Mesenchymal stem cell (in vitro differentiated cells and primary cell): Measurements from ENCODE around the gene CRY2.

Experiments used
- DNase-seq: peaks from one replicate; pipeline ENCODE4 v3.0.0-alpha.2; 2013
- H2AFZ ChIP-seq: one replicate; pipeline ENCODE4 v1.6.1; 2013; ENCODE audit warnings: low read depth, mild to moderate bottlenecking, control low read depth, inconsistent platforms, low read length, moderate library complexity
- H2AK5ac ChIP-seq: 2 replicates; pipeline ENCODE4 v1.6.1; 2013; ENCODE audit warnings: low read length, moderate library complexity, mild to moderate bottlenecking, inconsistent platforms; ENCODE audit not compliant: severe bottlenecking
- H2BK120ac ChIP-seq: one replicate; pipeline ENCODE4 v1.6.1; 2013; ENCODE audit warnings: low read depth, mild to moderate bottlenecking, inconsistent platforms, low read length, moderate library complexity
- H2BK12ac ChIP-seq, 2 experiments: one replicate each; pipeline ENCODE4 v1.6.1; 2013; ENCODE audit warnings: inconsistent platforms in 2 of 2, low read length in 2 of 2, mild to moderate bottlenecking in 2 of 2, moderate library complexity in 2 of 2, control low read depth in 1 of 2
- H2BK15ac ChIP-seq: one replicate; pipeline ENCODE4 v1.6.1; 2013; ENCODE audit warnings: mild to moderate bottlenecking, low read depth, inconsistent platforms; ENCODE audit not compliant: poor library complexity, severe bottlenecking
- H2BK5ac ChIP-seq: 2 replicates; pipeline ENCODE4 v1.6.1; 2013; ENCODE audit warnings: low read depth, mild to moderate bottlenecking, low read length, control low read depth, inconsistent platforms; ENCODE audit not compliant: poor library complexity, severe bottlenecking
- H3K14ac ChIP-seq, 2 experiments: one replicate each; pipeline ENCODE4 v1.6.1; 2013; ENCODE audit warnings: inconsistent platforms in 2 of 2, low read length in 2 of 2, control low read depth in 1 of 2, mild to moderate bottlenecking in 1 of 2, moderate library complexity in 1 of 2
- H3K18ac ChIP-seq, 2 experiments: one replicate each; pipeline ENCODE4 v1.6.1; 2013; ENCODE audit warnings: inconsistent platforms in 2 of 2, low read length in 2 of 2, control low read depth in 1 of 2, low read depth in 1 of 2, mild to moderate bottlenecking in 1 of 2
- H3K23ac ChIP-seq, 2 experiments: one replicate each; pipeline ENCODE4 v1.6.1; 2013; ENCODE audit warnings: inconsistent platforms in 2 of 2, low read length in 2 of 2, mild to moderate bottlenecking in 2 of 2, moderate library complexity in 2 of 2, control low read depth in 1 of 2
- H3K27ac ChIP-seq: 2 replicates; pipeline ENCODE4 v1.5.1; 2013; ENCODE audit warnings: mild to moderate bottlenecking, moderate library complexity, low read length, control low read depth, inconsistent platforms; ENCODE audit not compliant: poor library complexity, severe bottlenecking
- H3K27me3 ChIP-seq, 2 experiments: 2 replicates each; pipeline versions ENCODE4 v1.6.1 to v1.7.0; 2013; ENCODE audit warnings: low read length in 2 of 2, mild to moderate bottlenecking in 2 of 2, moderate library complexity in 2 of 2, control low read depth in 1 of 2, inconsistent platforms in 1 of 2; ENCODE audit not compliant: control insufficient read depth in 1 of 2, insufficient read depth in 1 of 2
- H3K36me3 ChIP-seq, 2 experiments: 2 replicates each; pipeline versions ENCODE4 v1.6.1 to v1.7.0; 2013; ENCODE audit warnings: low read length in 2 of 2, control low read depth in 1 of 2, inconsistent platforms in 1 of 2, low read depth in 1 of 2, mild to moderate bottlenecking in 1 of 2; ENCODE audit not compliant: insufficient read depth in 2 of 2, control insufficient read depth in 1 of 2
- H3K4ac ChIP-seq, 2 experiments: one replicate each; pipeline ENCODE4 v1.6.1; 2013; ENCODE audit warnings: inconsistent platforms in 2 of 2, low read length in 2 of 2, mild to moderate bottlenecking in 2 of 2, moderate library complexity in 2 of 2, control low read depth in 1 of 2, low read depth in 1 of 2
- H3K4me1 ChIP-seq: 2 replicates; pipeline ENCODE4 v1.6.1; 2013; ENCODE audit warnings: low read depth, low read length, control low read depth; ENCODE audit not compliant: control insufficient read depth, insufficient read depth
- H3K4me2 ChIP-seq: 2 replicates; pipeline ENCODE4 v1.6.1; 2013; ENCODE audit warnings: low read length, mild to moderate bottlenecking, inconsistent platforms; ENCODE audit not compliant: poor library complexity, severe bottlenecking
- H3K4me3 ChIP-seq, 2 experiments: 2 replicates each; pipeline versions ENCODE4 v1.5.1 to v1.7.0; 2013; ENCODE audit warnings: low read length in 2 of 2, mild to moderate bottlenecking in 2 of 2, control low read depth in 1 of 2, low read depth in 1 of 2; ENCODE audit not compliant: insufficient read depth in 1 of 2
- H3K79me1 ChIP-seq: replicated peaks from 2 replicates; pipeline ENCODE4 v1.6.1; 2013; ENCODE audit warnings: mild to moderate bottlenecking, control low read depth, low read length, inconsistent platforms; ENCODE audit not compliant: poor library complexity, severe bottlenecking
- H3K9ac ChIP-seq: 2 replicates; pipeline ENCODE4 v1.7.0; 2013; ENCODE audit warnings: mild to moderate bottlenecking, low read length, moderate library complexity
- H3K9me3 ChIP-seq: 2 replicates; pipeline ENCODE4 v1.7.0; 2013; ENCODE audit warnings: mild to moderate bottlenecking, low read length; ENCODE audit not compliant: control insufficient read depth
- H4K8ac ChIP-seq: one replicate; pipeline ENCODE4 v1.6.1; 2013; ENCODE audit warnings: inconsistent platforms, mild to moderate bottlenecking, low read length, moderate library complexity
- H4K91ac ChIP-seq: one replicate; pipeline ENCODE4 v1.6.1; 2013; ENCODE audit warnings: mild to moderate bottlenecking, low read length, inconsistent platforms
- WGBS: methylation state at CpG from one replicate; pipeline ENCODE4 v1.1.7; 2013; ENCODE audit warnings: mixed read lengths; 5-methylcytosine and 5-hydroxymethylcytosine counted together

The CRY2 gene

DNA sequence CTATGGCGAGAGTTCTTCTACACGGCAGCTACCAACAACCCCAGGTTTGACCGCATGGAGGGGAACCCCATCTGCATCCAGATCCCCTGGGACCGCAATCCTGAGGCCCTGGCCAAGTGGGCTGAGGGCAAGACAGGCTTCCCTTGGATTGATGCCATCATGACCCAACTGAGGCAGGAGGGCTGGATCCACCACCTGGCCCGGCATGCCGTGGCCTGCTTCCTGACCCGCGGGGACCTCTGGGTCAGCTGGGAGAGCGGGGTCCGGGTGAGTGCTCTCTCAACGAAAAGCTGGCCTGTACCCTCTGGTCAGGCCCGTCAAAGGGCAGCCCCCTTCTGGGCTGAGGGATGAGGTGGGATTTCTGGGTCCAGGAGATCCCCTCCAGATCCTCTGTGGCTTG is 22.3 kb downstream of the CRY2 start:
- Histone ChIP-seq H2BK120ac (no peak overlapping the region), H3K79me1 (no peaks in the 10 kb centered on the region), H3K4ac (no peak overlapping the region), H2BK5ac (no peak overlapping the region), H2AFZ (no peak overlapping the region), H3K27me3 (no peaks in the 10 kb centered on the region), H3K4me2 (no peak overlapping the region), H3K18ac (no peak overlapping the region), H2AK5ac (no peak overlapping the region), H3K14ac (no peak overlapping the region), H3K9me3 (no peaks in the 10 kb centered on the region), H2BK12ac (no peak overlapping the region), H2BK15ac (no peak overlapping the region), H4K91ac (no peak overlapping the region), H3K27ac (no peak overlapping the region), H3K4me1 (peaks cover 5% of the 10 kb centered on the region), H3K4me3 (no peak overlapping the region), H3K36me3 (peaks cover 61 to 90% of the 10 kb centered on the region in 2 experiments), H4K8ac (no peak overlapping the region), H3K9ac (no peak overlapping the region), H3K23ac (no peak overlapping the region)
- WGBS: 92% methylated on average over 10 of the region's 12 CpGs
- DNase-seq: no peak

GRCh38 chr11:45870706-45871105 is 23.4 kb downstream of the CRY2 start:
- Histone ChIP-seq H4K8ac (no peak overlapping the region), H3K9ac (no peak overlapping the region), H3K14ac (no peak overlapping the region), H2AK5ac (no peak overlapping the region), H3K27ac (no peak overlapping the region), H2BK12ac (no peak overlapping the region), H3K4ac (no peak overlapping the region), H3K4me1 (peaks cover 5% of the 10 kb centered on the region), H4K91ac (no peak overlapping the region), H3K23ac (no peak overlapping the region), H3K4me3 (no peak overlapping the region), H3K4me2 (no peak overlapping the region), H3K36me3 (peaks cover 61 to 88% of the 10 kb centered on the region in 2 experiments), H3K9me3 (no peaks in the 10 kb centered on the region), H3K18ac (no peak overlapping the region), H2AFZ (no peak overlapping the region), H3K27me3 (no peaks in the 10 kb centered on the region), H3K79me1 (no peaks in the 10 kb centered on the region), H2BK5ac (no peak overlapping the region), H2BK15ac (no peak overlapping the region), H2BK120ac (no peak overlapping the region)
- 99% methylated on average over 4 of the region's 4 CpGs for WGBS
- no peak for DNase-seq

GRCh38 chr11:45871638-45872037 is 24.4 kb downstream of the CRY2 start:
- no peak overlapping the region for H2BK5ac ChIP-seq
- no peak overlapping the region for H4K91ac ChIP-seq
- no peak overlapping the region for H3K27ac ChIP-seq
- H2AK5ac ChIP-seq: no peak overlapping the region
- no peak overlapping the region for H2AFZ ChIP-seq
- no peak overlapping the region for H3K9ac ChIP-seq
- H3K4ac ChIP-seq: no peak overlapping the region
- H2BK120ac ChIP-seq: no peak overlapping the region
- no peak overlapping the region for H3K4me2 ChIP-seq
- H3K79me1 ChIP-seq: no peaks in the 10 kb centered on the region
- H2BK12ac ChIP-seq: no peak overlapping the region
- peaks cover 5% of the 10 kb centered on the region for H3K4me1 ChIP-seq
- H3K27me3 ChIP-seq: no peaks in the 10 kb centered on the region
- DNase-seq: no peak
- H2BK15ac ChIP-seq: no peak overlapping the region
- 91% methylated on average over 2 of the region's 2 CpGs for WGBS
- no peak overlapping the region for H3K4me3 ChIP-seq
- H3K23ac ChIP-seq: no peak overlapping the region
- H4K8ac ChIP-seq: peak overlapping the region; percentile 36
- no peak overlapping the region for H3K14ac ChIP-seq
- H3K18ac ChIP-seq: no peak overlapping the region
- no peaks in the 10 kb centered on the region for H3K9me3 ChIP-seq
- H3K36me3 ChIP-seq: peaks cover 53 to 89% of the 10 kb centered on the region in 2 experiments

DNA sequence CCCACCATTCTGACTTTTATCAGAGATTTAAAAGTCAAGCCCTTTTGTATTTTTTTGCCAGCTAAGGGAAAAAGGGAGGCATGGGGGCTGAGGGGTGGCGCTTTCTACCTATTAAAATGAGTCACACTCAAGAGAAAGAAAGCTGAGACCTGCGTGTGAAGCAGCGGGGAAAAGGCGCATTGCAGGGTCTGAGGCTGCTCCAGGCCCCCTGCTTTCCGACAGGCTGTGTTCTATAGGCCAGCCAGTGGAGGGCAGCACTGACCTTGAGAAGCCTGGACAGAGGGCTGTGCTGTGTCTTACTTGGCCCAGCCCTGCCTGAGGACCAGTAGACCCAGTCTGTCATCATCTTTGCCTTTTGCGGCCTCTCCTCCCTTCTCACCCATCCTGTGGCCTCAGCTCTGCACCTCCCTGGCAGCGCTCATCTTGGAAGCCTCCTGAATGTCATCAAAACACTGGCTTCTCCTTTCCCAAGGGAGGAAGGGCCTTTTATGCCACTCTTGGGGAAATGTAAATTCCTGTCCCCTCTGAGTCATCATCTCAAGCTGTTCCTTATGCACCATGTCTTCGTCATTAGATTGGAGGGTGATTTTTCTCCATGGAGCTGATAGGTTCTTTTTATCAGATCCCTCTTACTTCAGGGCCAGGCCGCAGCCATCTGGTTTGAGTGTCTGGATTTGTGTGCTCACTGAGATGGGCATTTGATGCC is 25.5 kb downstream of the CRY2 start:
- Histone ChIP-seq H2BK15ac (no peak overlapping the region), H3K27ac (no peak overlapping the region), H3K4ac (no peak overlapping the region), H3K4me2 (no peak overlapping the region), H3K9ac (peak overlapping the region; percentile 11), H2BK5ac (no peak overlapping the region), H4K8ac (peak overlapping the region; percentile 35), H3K23ac (no peak overlapping the region), H3K4me3 (no peak overlapping the region), H2AFZ (no peak overlapping the region), H4K91ac (no peak overlapping the region), H3K36me3 (peaks cover 54 to 89% of the 10 kb centered on the region in 2 experiments), H3K27me3 (no peaks in the 10 kb centered on the region), H2AK5ac (no peak overlapping the region), H3K14ac (no peak overlapping the region), H2BK120ac (no peak overlapping the region), H3K79me1 (no peaks in the 10 kb centered on the region), H3K4me1 (peaks cover 5% of the 10 kb centered on the region), H2BK12ac (no peak overlapping the region), H3K18ac (no peak overlapping the region), H3K9me3 (no peaks in the 10 kb centered on the region)
- peak; percentile 98 for DNase-seq
- 14% methylated on average over 8 of the region's 9 CpGs for WGBS
